MM.1S (cell line): ENCODE measurements around the gene BACH2.
"Not testable (repeated sequence)": the region's sequence is repeated elsewhere in the genome, so short reads cannot be mapped to it uniquely, and the experiment has no call there.

ENCODE experiments used
- DNase-seq: peaks from one replicate; pipeline ENCODE4 v3.0.0-alpha.2; 2015
- H2AFZ ChIP-seq: fragments of 300-600 bp; sonication (generic); 2 replicates; pipeline ENCODE4 v1.6.0; 2016; ENCODE audit warnings: antibody characterized with exemption, low read length
- H3F3A ChIP-seq: fragments of 300-600 bp; sonication (generic); 2 replicates; pipeline ENCODE4 v1.6.1; 2016; ENCODE audit warnings: mild to moderate bottlenecking, antibody characterized with exemption, low read length, moderate library complexity, mixed read lengths; ENCODE audit not compliant: insufficient read depth
- H3K27ac ChIP-seq: fragments of 300-600 bp; sonication (generic); 2 replicates; pipeline ENCODE4 v1.5.1; 2016; ENCODE audit warnings: mild to moderate bottlenecking, low read length
- H3K27me3 ChIP-seq: fragments of 300-600 bp; sonication (generic); replicated peaks from 2 replicates; pipeline ENCODE4 v1.6.0; 2016; ENCODE audit warnings: low read length; ENCODE audit not compliant: insufficient read depth
- H3K36me3 ChIP-seq: fragments of 300-600 bp; sonication (generic); replicated peaks from 2 replicates; pipeline ENCODE4 v1.6.1; 2016; ENCODE audit warnings: mild to moderate bottlenecking, low read length, mixed read lengths; ENCODE audit not compliant: insufficient read depth
- H3K4me1 ChIP-seq: fragments of 300-600 bp; sonication (generic); 2 replicates; pipeline ENCODE4 v1.6.1; 2016; ENCODE audit warnings: low read length, mixed read lengths
- H3K4me2 ChIP-seq: fragments of 300-600 bp; sonication (generic); 2 replicates; pipeline ENCODE4 v1.6.0; 2016; ENCODE audit warnings: low read depth, low read length
- H3K4me3 ChIP-seq: fragments of 300-600 bp; sonication (generic); 2 replicates; pipeline ENCODE4 v1.5.1; 2016; ENCODE audit warnings: low read length, mixed read lengths
- H3K79me2 ChIP-seq: fragments of 300-600 bp; sonication (generic); 2 replicates; pipeline ENCODE4 v1.6.1; 2016; ENCODE audit warnings: mixed run types, low read length, mixed read lengths
- H3K9ac ChIP-seq: fragments of 300-600 bp; sonication (generic); 2 replicates; pipeline ENCODE4 v1.6.1; 2016; ENCODE audit warnings: low read length, mixed read lengths
- H3K9me2 ChIP-seq: fragments of 300-600 bp; sonication (generic); replicated peaks from 2 replicates; pipeline ENCODE4 v1.6.1; 2016; ENCODE audit warnings: mild to moderate bottlenecking, low read length, mixed read lengths; ENCODE audit not compliant: insufficient read depth
- H3K9me3 ChIP-seq: fragments of 300-600 bp; sonication (generic); replicated peaks from 2 replicates; pipeline ENCODE4 v1.6.1; 2016; ENCODE audit warnings: mild to moderate bottlenecking, low read length, mixed read lengths; ENCODE audit not compliant: insufficient read depth
- H4K20me1 ChIP-seq: fragments of 300-600 bp; sonication (generic); 2 replicates; pipeline ENCODE4 v1.6.1; 2016; ENCODE audit warnings: mild to moderate bottlenecking, low read length, moderate library complexity, mixed read lengths; ENCODE audit not compliant: insufficient read depth
- CTCF ChIP-seq: fragments of 300-600 bp; sonication (generic); IDR thresholded peaks from 2 replicates; pipeline ENCODE4 v1.5.1; 2016; ENCODE audit warnings: antibody characterized with exemption, low read length, mixed read lengths
- EZH2 ChIP-seq: fragments of 300-600 bp; sonication (generic); optimal IDR thresholded peaks from 2 replicates; pipeline ENCODE3; 2017; ENCODE audit warnings: low read depth, mild to moderate bottlenecking, antibody characterized with exemption, low read length, mixed read lengths
- EZH2phosphoT487 ChIP-seq: fragments of 300-600 bp; sonication (generic); IDR thresholded peaks from 2 replicates; pipeline ENCODE4 v1.6.1; 2018; ENCODE audit warnings: antibody characterized with exemption, low read length

BACH2 gene

GRCh38 chr6:90285042-90285481 is 11.6 kb downstream of the BACH2 start:
- no peaks in the 10 kb centered on the region for H4K20me1 ChIP-seq
- H3K36me3 ChIP-seq, result no peaks in the 10 kb centered on the region
- H3K27ac ChIP-seq, result peak overlapping the region; percentile 99
- H3K4me2 ChIP-seq, result peak overlapping the region; percentile 69
- peak; percentile 65 for DNase-seq
- peak overlapping the region; percentile 56 for H3K4me3 ChIP-seq
- H3K4me1 ChIP-seq, result peaks cover 17% of the 10 kb centered on the region
- H3K9ac ChIP-seq, result peak overlapping the region; percentile 88
- H3K9me3 ChIP-seq, result no peaks in the 10 kb centered on the region
- H3K79me2 ChIP-seq, result peaks cover 51% of the 10 kb centered on the region
- TF ChIP-seq EZH2phosphoT487 (no peak), CTCF (no peak), EZH2 (no peak)
- no peaks in the 10 kb centered on the region for H3K27me3 ChIP-seq
- H3K9me2 ChIP-seq, result no peaks in the 10 kb centered on the region
- H2AFZ ChIP-seq, result no peak overlapping the region
- peaks cover 27% of the 10 kb centered on the region for H3F3A ChIP-seq

DNA sequence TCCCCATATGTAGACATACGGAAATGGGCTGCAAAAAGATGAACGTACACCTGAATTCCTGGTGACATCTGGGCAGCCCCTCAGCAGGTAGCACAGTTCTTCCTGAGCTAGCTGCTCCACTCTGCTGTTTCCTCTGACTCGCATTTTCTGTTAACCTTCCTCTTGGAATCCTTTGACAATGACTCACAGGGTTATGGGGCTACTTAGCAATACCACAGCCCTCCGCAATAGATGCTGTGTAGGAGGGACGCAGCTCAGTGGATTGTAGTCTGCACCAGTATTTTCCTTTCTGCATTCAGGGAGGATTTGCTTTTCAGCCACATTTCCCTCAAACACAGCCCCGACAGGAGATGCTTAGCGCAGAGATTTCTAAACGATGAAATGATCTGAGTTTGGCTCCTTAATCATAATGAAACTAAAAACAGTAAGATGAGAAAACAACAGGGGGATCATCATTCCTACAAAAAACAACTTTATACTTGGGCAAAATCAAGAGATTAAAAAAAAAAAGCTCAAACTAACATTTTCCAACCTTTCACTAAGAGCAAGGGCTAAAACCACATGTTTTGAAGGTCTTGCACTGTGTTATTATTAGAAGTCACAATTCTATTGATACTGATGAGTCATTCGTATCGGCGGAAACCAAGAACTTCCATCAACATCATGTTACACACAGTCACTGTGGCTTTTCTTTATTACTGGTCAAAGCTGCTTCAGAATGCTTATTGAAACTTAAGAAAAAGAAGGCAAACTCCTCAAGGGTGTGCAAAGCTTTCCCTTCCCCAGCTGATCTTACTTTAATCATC is 12.2 kb downstream of the BACH2 start:
- H3K27ac ChIP-seq, result peak overlapping the region; percentile 99
- H3F3A ChIP-seq, result peaks cover 27% of the 10 kb centered on the region
- peaks cover 50% of the 10 kb centered on the region for H3K79me2 ChIP-seq
- H3K9ac ChIP-seq, result peak overlapping the region; percentile 88
- no peaks in the 10 kb centered on the region for H3K27me3 ChIP-seq
- H3K4me3 ChIP-seq, result peak overlapping the region; percentile 56
- no peaks in the 10 kb centered on the region for H3K9me2 ChIP-seq
- no peaks in the 10 kb centered on the region for H3K36me3 ChIP-seq
- no peaks in the 10 kb centered on the region for H4K20me1 ChIP-seq
- TF ChIP-seq EZH2, result no peak
- TF ChIP-seq CTCF, result 0 out of 2 replicates have a peak, but pooled peaks have one; percentile 5
- H2AFZ ChIP-seq, result 0 out of 2 replicates have a peak overlapping the region, but pooled peaks have one; percentile 0
- no peaks in the 10 kb centered on the region for H3K9me3 ChIP-seq
- DNase-seq, result peak; percentile 89
- peak overlapping the region; percentile 69 for H3K4me2 ChIP-seq
- H3K4me1 ChIP-seq, result peaks cover 17% of the 10 kb centered on the region

DNA sequence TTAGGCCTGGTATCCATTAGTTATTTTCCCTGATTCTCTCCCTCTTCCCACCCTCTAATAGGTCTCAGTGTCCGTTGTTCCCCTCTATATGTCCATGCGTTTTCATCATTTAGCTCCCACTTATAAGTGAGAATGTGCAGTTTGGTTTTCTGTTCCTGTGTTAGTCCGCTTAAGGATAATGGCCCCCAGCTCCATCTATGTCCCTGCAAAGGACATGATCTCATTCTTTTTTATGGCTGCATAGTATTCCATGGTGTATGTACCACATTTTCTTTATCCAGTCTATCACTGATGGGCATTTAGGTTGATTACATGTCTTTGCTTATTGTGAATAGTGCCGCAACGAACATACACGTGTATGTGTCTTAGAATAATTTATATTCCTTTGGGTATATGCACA is 14.4 kb downstream of the BACH2 start:
- not testable (repeated sequence) for H2AFZ ChIP-seq, H3K9me2 ChIP-seq, H3K9me3 ChIP-seq, H3K36me3 ChIP-seq, DNase-seq, H3K4me3 ChIP-seq, H3K27me3 ChIP-seq, H3K4me2 ChIP-seq, H4K20me1 ChIP-seq, H3K4me1 ChIP-seq, H3K27ac ChIP-seq, H3K9ac ChIP-seq
- Histone ChIP-seq H3K79me2 (peaks cover 46% of the 10 kb centered on the region), H3F3A (peaks cover 27% of the 10 kb centered on the region)

DNA sequence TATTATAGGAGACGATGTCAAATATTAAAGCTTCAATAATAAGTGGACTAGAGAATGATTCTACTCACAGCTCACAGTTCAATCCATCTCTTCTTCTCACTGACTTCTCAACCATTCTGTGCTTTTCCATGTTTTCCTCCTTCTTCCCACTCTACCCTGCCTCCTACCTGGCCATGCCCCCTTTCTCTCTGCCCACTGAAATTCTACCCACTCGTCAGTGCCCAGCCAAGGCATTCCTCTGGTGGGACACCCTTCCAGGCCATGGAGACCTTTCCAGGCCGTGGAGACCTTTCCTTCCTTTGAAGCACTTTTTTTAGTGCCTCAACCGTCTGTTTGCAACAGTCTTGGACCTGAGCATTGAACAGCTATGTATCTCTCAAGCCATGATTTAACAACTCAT is 18.5 kb downstream of the BACH2 start:
- Histone ChIP-seq H3K9me2 (no peaks in the 10 kb centered on the region), H4K20me1 (no peaks in the 10 kb centered on the region), H2AFZ (no peak overlapping the region), H3K27me3 (no peaks in the 10 kb centered on the region), H3K79me2 (peaks cover 71% of the 10 kb centered on the region), H3K9ac (no peak overlapping the region), H3K4me3 (no peak overlapping the region), H3F3A (no peaks in the 10 kb centered on the region), H3K4me1 (0 out of 2 replicates have a peak, but pooled peaks cover 4% of the 10 kb centered on the region), H3K36me3 (no peaks in the 10 kb centered on the region), H3K27ac (no peak overlapping the region), H3K9me3 (no peaks in the 10 kb centered on the region), H3K4me2 (no peak overlapping the region)
- TF ChIP-seq CTCF, result no peak
- TF ChIP-seq EZH2, result no peak
- TF ChIP-seq EZH2phosphoT487, result no peak
- no peak for DNase-seq
